A673 (cell line): ENCODE measurements around the gene REELD1. TPM values are rescaled to one million over a fixed set of nuclear protein-coding genes. Genes with fewer than 3 reads are reported as not detected.

ENCODE experiments used
- BruUV-seq: library from RNA; stranded (reverse); fragments of 400-500 nt; replicated peaks from 2 replicates; lab custom pipeline; 2021; lab: Mats Ljungman, UMichigan
- CTCF ChIA-PET: fragments of 300-600 bp; sonication (Branson Sonifier 250); formaldehyde crosslinking; loops from one replicate; lab custom pipeline; 2022; ENCODE audit warnings: antibody characterized with exemption; lab: Charles Lee
- POLR2A ChIA-PET: fragments of 300-600 bp; sonication (Branson Sonifier 250); formaldehyde crosslinking; loops from one replicate; lab custom pipeline; 2022; ENCODE audit warnings: antibody characterized with exemption; ENCODE audit not compliant: low non-redundant PET; lab: Charles Lee
- DNase-seq: peaks from one replicate; pipeline ENCODE4 v3.0.0-alpha.2; 2015; ENCODE audit warnings: low spot score
- H3K27ac ChIP-seq: fragments of 200-600 bp; sonication (generic); 2 replicates; pipeline ENCODE4 v1.5.1; 2016; ENCODE audit warnings: mixed run types, low read depth, mild to moderate bottlenecking, mixed read lengths, antibody characterized with exemption, low read length; ENCODE audit not compliant: poor library complexity, severe bottlenecking
- H3K27me3 ChIP-seq: fragments of 200-600 bp; sonication (generic); replicated peaks from 2 replicates; pipeline ENCODE4 v1.6.1; 2017; ENCODE audit warnings: mixed run types, low read depth, mild to moderate bottlenecking, mixed read lengths, antibody characterized with exemption, low read length; ENCODE audit not compliant: insufficient read depth, poor library complexity
- H3K36me3 ChIP-seq: fragments of 200-600 bp; sonication (generic); 2 replicates; pipeline ENCODE4 v1.6.1; 2016; ENCODE audit warnings: mixed run types, mild to moderate bottlenecking, mixed read lengths, antibody characterized with exemption, low read length; ENCODE audit not compliant: insufficient read depth, poor library complexity, severe bottlenecking
- H3K4me1 ChIP-seq: fragments of 200-600 bp; sonication (generic); 2 replicates; pipeline ENCODE4 v1.6.1; 2017; ENCODE audit warnings: mixed run types, mild to moderate bottlenecking, mixed read lengths, antibody characterized with exemption, low read length; ENCODE audit not compliant: insufficient read depth, poor library complexity, severe bottlenecking
- H3K4me3 ChIP-seq: fragments of 200-600 bp; sonication (generic); 2 replicates; pipeline ENCODE4 v1.5.1; 2016; ENCODE audit warnings: low read depth, mixed run types, mild to moderate bottlenecking, mixed read lengths, low read length; ENCODE audit not compliant: poor library complexity, severe bottlenecking
- H3K9me3 ChIP-seq: fragments of 200-600 bp; sonication (generic); 2 replicates; pipeline ENCODE4 v1.6.1; 2016; ENCODE audit warnings: mixed run types, low read depth, mild to moderate bottlenecking, mixed read lengths, antibody characterized with exemption, low read length; ENCODE audit not compliant: poor library complexity, severe bottlenecking
- CTCF ChIP-seq: fragments of 300-800, 200-600 bp; sonication (generic); conservative IDR thresholded peaks from 2 replicates; pipeline ENCODE4 v1.5.1; 2017; ENCODE audit warnings: low read depth, mild to moderate bottlenecking, antibody characterized with exemption, low read length, moderate library complexity, mixed read lengths
- EZH2 ChIP-seq: fragments of 200-600 bp; sonication (generic); IDR thresholded peaks from 2 replicates; pipeline ENCODE4 v1.6.1; 2017; ENCODE audit warnings: borderline replicate concordance, low read depth, mild to moderate bottlenecking, mixed read lengths, antibody characterized with exemption, low read length; ENCODE audit not compliant: poor library complexity, severe bottlenecking
- intact Hi-C: fragments of 100-400 bp; cut with micrococcal nuclease; formaldehyde crosslinking; loops from one replicate; pipeline ENCODE4 v1.10.0; 2022; ENCODE audit not compliant: unreplicated experiment
- total RNA-seq: library from RNA; stranded (reverse); gene quantifications from 2 replicates; pipeline ENCODE4 v1.2.3, GENCODE V29; 2021

Gene REELD1
- total RNA-seq, 1 experiment from 2014 or later = not detected

GRCh38 chr4:146232131-146232722 is 17.9 kb downstream of the REELD1 start:
- POLR2A ChIA-PET = no interaction called here
- Histone ChIP-seq H3K27ac (no peak overlapping the region), H3K36me3 (no peaks in the 10 kb centered on the region), H3K27me3 (no peaks in the 10 kb centered on the region), H3K4me3 (no peak overlapping the region), H3K9me3 (peaks cover 3% of the 10 kb centered on the region), H3K4me1 (no peaks in the 10 kb centered on the region)
- CTCF ChIA-PET = no interaction called here
- no peak for DNase-seq
- intact Hi-C loops = no loop called here
- TF ChIP-seq CTCF (no peak), EZH2 (no peak)
- no TSS peak for BruUV-seq

GRCh38 chr4:146235654-146236177 is 21.4 kb downstream of the REELD1 start:
- peaks cover 3% of the 10 kb centered on the region for H3K9me3 ChIP-seq
- intact Hi-C loops = no loop called here
- no peaks in the 10 kb centered on the region for H3K4me1 ChIP-seq
- H3K27me3 ChIP-seq = no peaks in the 10 kb centered on the region
- no peak overlapping the region for H3K4me3 ChIP-seq
- H3K27ac ChIP-seq = no peak overlapping the region
- POLR2A ChIA-PET = no interaction called here
- DNase-seq = peak; percentile 17
- TF ChIP-seq EZH2 = no peak
- no peak for TF ChIP-seq CTCF
- no peaks in the 10 kb centered on the region for H3K36me3 ChIP-seq
- CTCF ChIA-PET = no interaction called here
- BruUV-seq = no TSS peak

- Histone ChIP-seq H3K27me3 (no peaks in the 10 kb centered on the region), H3K9me3 (peaks cover 3% of the 10 kb centered on the region), H3K36me3 (no peaks in the 10 kb centered on the region), H3K4me3 (no peak overlapping the region), H3K27ac (no peak overlapping the region), H3K4me1 (peaks cover 1% of the 10 kb centered on the region)
- ChIA-PET POLR2A (no interaction called here), CTCF (no interaction called here)
- no TSS peak for BruUV-seq
- no peak for DNase-seq
- TF ChIP-seq CTCF (no peak), EZH2 (no peak)
- intact Hi-C loops = no loop called here
Measured at GRCh38 chr4:146236216-146236615, 21.9 kb downstream of the REELD1 start.
